Hematopoietic multipotent progenitor cell treated with erythropoietin and hydrocortisone succinate and interleukin-3 and kit ligand, for 17 days (in vitro differentiated cells): ENCODE measurements around the gene RHOA.

ENCODE experiments used
- DNase-seq: peaks from one replicate; pipeline ENCODE4 v3.0.0-alpha.2; 2015; ENCODE audit warnings: low spot score

Gene RHOA

DNA sequence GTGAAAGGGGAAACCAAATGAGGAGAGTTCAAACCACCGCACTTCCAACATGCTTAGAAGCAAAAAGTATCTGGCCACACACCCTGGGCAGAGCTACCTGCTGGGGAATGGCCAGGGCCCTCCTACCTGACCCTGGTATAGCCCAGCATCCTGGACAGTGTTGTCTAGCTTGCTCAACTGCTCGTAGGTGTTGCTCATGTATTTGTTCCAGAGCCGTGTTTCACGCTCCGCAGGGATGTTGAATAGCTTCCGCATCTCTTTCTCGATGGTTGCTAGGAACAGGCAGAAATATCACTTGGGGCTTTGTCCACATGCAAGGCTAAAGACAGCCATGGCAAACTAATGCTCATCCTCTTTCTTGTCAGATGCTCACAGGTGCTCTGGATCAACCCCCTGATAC, 87.0 kb downstream of the RHOA start:
- no peak for DNase-seq

DNA sequence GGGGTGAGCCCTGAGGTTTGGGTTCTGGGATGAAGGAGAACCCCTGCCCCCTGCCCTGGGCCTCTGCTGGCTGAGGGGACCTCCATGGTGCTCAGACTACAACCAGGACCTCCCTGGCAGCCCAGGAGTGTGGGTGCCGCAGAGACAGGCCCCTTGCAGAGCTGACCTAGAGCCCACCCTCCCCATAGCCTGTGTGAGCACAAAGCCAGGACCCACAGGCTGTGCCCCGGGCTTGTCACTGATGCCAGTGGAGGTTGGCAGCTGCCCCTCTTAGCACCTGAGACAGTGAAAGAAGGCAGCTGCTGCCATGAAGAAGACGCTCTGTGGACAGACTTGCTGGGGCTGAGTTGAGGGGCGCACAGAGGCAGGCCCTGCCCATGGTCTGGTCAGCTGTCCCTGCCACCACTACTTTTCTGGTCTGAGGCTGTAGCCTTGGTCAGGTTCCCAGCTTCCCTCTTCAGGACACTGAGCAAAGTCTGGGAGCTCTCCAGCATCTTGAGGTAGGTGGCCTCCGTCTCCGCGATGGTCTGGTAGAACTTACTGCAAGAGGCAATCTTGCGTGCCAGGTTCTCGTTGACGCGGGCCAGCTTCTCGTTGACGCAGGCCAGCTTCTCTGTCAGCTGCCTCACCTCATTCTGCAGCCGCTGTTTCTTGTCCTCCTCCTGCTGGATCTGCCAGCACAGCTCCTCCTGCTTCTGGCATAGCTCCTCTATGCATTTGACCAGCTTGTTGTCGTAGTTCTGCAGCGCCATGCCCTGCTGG, 94.9 kb downstream of the RHOA start:
- DNase-seq: no peak

DNA sequence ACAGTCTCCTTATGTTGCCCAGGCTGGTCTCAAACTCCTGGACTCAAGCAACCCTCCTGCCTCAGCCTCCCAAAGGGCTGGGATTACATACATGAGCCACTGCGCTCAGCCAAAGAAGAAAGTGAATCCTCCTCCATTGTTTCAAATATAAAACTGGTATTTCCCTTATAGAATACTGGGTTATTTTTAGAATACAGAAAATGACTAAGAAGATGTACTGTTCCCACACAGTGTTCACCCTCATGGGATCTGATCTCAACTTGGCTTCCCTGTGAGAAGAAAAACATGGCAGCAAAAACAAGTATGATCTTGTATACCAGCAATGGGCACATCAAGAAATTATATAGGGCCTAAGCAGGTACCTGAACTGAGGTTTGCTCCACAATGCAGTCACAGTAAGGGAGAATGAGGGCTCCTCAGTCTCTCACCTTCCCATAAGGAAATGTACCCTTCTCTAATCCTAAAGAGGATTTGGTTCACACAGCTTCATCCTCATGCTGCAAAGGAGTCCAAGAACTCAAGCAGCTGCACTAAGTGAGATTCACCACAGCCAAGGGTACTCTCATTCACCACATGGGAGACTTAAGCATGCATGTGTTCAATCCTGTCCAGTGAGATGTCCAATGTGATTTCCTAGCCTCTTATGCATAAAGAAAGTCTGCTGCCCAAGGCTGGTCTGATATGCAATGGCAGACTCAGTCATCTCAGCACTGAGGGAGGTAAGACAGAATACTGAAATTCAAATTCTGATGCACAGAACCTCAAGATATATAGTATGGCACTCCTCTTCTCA, 97.7 kb downstream of the RHOA start:
- DNase-seq: no peak

DNA sequence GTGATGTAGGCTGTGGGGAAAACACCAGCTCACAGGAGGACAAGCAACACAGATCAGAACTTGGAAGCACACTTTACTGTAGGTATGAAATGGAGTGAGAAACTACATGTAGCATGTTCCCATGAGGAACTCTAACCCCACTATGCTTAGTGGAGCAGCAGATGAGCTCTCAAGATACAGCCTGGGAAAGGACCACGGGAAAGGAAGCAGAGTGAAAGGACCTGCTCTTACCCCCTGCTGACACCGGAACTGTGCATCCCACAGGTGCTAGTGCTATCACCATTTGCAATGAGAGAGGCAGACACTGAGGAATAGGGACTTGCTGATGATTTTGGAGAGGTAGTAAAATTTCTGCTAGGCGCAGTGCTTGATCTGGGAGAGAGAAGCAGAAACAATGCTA, 100.5 kb downstream of the RHOA start:
- DNase-seq: no peak

DNA sequence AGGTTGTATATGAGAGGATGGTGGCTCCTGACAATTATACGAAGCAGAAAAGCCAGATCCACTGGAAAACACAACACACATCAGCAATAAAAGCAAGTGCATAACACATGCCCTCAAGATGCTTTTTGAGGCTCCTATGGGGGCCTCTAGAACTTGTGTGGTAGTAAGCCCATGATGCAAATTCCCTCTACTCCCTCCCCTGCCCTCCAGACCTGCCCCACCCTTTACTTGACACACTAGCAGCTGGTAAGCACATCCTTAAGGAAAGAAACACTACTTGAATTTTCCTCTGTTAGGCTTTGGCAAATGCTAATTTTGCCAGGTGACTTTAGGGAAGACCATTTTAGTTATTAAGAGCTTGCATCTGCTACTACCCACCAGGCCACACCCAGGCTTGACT, 101.1 kb downstream of the RHOA start:
- DNase-seq: no peak
